ENCODE results near the gene WDR59.
"Not testable (repeated sequence)": the region's sequence is repeated elsewhere in the genome, so short reads cannot be mapped to it uniquely, and the experiment has no call there.

The WDR59 gene

DNA sequence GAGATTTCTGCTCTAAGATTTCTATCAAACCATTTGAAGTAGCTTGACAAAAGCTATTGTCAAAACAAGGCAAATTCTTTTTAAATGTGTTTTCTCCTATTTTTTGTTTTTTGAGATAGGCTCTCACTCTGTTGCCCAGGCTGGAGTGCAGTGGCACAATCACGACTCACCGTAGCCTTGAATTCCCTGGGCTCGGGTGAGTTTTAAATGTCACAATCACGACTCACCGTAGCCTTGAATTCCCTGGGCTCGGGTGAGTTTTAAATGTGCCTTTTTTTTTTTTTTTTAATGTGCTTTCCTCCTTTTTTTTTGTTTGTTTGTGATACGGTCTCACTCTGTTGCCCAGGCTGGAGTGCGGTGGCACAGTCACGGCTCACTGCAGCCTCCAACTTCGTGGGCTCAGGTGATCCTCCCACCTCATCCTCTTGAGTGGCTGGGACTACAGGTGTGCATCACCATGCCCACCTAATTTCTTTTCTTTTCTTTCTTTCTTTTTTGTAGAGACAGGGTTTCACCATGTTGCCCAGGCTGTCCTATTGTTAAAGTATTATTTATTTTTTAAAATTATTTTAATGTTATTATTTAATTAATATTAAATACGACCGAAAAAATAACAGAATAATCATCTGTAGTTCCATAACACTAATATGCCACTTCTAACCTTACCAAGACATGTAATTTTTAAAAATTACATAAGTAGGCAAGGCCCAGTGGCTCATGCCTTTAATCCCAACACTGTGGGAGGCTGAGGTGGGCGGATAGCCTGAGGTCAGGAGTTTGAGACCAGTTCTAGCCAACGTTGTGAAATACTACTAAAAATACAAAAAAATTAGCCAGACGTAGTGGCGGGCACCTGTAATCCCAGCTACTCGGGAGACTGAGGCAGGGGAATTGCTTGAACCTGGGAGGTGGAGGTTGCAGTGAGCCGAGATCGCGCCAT, 140.6 kb downstream of the WDR59 start:
- TF ChIP-seq, protein P1, sequence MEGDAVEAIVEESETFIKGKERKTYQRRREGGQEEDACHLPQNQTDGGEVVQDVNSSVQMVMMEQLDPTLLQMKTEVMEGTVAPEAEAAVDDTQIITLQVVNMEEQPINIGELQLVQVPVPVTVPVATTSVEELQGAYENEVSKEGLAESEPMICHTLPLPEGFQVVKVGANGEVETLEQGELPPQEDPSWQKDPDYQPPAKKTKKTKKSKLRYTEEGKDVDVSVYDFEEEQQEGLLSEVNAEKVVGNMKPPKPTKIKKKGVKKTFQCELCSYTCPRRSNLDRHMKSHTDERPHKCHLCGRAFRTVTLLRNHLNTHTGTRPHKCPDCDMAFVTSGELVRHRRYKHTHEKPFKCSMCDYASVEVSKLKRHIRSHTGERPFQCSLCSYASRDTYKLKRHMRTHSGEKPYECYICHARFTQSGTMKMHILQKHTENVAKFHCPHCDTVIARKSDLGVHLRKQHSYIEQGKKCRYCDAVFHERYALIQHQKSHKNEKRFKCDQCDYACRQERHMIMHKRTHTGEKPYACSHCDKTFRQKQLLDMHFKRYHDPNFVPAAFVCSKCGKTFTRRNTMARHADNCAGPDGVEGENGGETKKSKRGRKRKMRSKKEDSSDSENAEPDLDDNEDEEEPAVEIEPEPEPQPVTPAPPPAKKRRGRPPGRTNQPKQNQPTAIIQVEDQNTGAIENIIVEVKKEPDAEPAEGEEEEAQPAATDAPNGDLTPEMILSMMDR (IDR thresholded peaks at IDR 0.05; ENCODE audit: insufficient read depth, low read depth, low read length, missing control alignments): no peak
- H3K4me3 ChIP-seq (ENCODE audit: low read depth, low read length): no peak overlapping the region
- no peak for DNase-seq (ENCODE audit: low read depth)

DNA sequence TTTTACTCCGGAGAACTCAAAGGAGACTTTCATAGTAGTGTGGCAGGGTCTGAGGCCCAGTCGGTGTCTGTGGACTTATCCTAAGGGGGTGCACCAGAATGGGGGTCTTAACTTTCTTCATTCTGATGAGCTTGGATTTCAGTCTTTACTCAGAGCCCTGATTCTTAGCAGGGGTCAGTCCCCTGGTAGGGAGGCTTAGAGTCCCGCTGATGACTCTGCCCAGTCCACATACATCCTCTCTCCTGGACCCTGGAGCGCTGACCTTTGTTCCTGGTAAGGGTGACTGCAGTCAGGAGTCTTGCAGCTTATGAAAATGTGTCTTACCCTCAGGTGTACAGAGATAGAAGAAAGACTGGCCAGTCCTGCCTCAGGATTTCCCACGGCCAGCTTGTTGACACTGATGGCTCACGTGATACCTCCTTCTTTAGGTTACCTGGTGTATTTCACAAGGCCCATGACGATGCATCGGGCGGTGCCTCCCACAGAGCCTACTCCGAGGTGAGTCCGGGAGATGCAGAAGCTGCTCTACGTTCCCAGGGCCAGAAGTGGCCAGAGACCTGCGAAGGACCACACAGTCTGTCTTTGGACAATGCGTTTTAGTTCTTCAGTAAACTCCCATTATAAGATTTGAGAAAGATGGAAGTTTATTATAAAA, 141.4 kb downstream of the WDR59 start:
- not testable (repeated sequence) for H3K4me3 ChIP-seq (ENCODE audit: low read depth, low read length); DNase-seq (ENCODE audit: low read depth)

DNA sequence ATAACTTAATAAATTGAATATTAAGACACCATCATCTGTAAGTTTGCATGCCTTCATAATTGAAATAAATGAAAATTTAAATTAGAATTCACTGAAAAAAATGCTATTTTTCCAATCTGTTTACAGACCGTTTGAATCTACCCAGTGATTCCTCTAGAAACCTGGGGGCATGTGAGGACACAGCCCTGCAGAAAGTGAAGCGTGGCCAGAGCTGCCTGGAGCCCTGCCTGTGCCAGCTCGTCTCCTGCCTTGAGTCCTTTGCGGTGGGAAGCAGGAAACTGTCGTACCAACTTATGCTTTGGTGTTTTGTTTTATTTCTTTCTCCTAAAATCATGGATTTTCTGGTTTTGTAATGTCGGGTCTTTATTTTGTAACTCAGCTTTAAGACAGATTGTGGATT, 142.5 kb downstream of the WDR59 start:
- TF ChIP-seq, protein P1 (IDR thresholded peaks at IDR 0.05; ENCODE audit: insufficient read depth, low read depth, low read length, missing control alignments): no peak
- no peak overlapping the region for H3K4me3 ChIP-seq (ENCODE audit: low read depth, low read length)
- DNase-seq (ENCODE audit: low read depth): no peak

DNA sequence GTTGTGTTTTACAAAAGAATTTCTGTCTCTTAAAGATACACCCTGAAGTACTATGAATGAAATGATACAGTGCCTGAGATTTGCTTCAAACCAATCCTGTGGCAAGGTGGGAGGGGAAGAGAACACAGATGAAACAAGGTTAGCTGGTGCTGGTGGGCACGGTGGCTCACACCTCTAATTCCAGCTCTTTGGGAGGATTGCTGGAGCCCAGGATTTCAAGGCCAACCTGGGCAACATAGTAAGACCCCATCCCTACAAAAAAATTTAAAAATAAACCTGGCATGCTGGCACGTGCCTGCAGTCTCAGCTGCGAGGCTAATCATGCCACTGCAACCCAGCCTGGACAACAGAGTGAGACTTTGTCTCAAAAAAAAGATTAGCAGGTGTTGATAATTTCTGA, 143.0 kb downstream of the WDR59 start:
- DNase-seq (ENCODE audit: low read depth): no peak
- TF ChIP-seq, protein P1 (IDR thresholded peaks at IDR 0.05; ENCODE audit: insufficient read depth, low read depth, low read length, missing control alignments): no peak
- H3K4me3 ChIP-seq (ENCODE audit: low read depth, low read length): no peak overlapping the region

DNA sequence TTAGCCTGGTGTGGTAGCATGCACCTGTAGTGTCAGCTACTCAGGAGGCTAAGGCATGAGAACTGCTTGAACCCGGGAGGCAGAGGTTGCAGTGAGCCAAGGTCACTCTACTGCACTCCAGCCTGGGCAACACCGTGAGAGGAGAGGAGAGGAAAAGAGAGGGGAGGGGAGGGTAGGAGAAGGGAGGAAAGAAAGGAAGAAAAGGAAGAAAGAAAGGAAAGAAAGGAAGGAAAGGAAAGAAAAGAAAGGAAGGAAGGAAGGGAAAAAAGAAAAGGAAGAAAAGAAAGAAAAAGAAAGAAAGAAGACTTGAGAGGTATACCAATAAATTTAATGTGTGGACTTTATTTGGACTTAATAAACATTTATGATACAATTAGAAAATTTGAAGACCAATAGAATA, 143.5 kb downstream of the WDR59 start:
- H3K4me3 ChIP-seq (ENCODE audit: low read depth, low read length): no peak overlapping the region
- DNase-seq (ENCODE audit: low read depth): no peak
- TF ChIP-seq, protein P1 (IDR thresholded peaks at IDR 0.05; ENCODE audit: insufficient read depth, low read depth, low read length, missing control alignments): no peak

DNA sequence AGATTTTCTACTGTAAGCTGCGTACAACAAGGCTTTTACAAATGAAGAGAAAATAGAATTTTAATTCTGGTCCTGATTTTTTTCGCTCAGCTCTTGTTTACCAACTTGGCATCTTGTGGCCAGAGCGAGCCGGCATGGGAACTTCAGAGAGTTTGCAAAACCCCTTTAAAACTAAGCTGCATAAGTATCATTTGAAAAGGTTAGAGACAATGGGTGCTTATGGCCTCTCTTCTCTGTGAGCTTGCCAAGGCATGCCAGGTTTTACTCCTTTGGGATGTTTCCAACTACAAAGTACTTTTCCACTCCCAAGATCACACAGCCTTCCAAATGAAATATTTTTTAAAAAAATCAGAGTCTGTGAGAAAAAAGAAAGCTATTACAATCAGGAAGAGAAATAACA, 147.9 kb downstream of the WDR59 start:
- TF ChIP-seq, protein P1 (IDR thresholded peaks at IDR 0.05; ENCODE audit: insufficient read depth, low read depth, low read length, missing control alignments): no peak
- no peak for DNase-seq (ENCODE audit: low read depth)
- H3K4me3 ChIP-seq (ENCODE audit: low read depth, low read length): no peak overlapping the region

DNA sequence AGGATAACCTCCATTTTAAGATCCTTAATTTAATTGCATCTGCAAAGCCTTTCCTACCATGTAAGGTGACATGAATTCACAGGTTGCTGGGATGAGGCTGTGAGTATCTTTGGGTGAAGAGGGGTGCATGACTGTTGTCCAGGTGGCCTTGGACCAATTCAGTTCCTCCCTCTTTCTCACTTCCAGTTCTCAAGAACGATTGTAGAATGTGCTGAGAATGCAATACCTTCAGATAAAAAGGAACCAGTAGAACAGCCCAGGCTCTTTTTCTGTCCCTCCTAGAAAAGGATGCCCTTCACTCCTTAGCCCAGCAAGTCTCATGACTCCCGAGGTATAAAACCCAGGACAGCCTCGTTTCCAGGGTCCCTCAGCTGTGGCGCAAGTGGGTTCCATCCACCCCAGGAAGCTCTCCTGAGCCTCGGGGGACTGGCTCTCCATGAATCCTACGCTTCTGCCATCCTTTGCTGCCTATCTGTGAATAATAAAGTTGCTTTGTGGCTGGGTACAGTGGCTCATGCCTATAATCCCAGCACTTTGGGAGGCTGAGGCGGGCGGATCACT, 148.7 kb downstream of the WDR59 start:
- H3K4me3 ChIP-seq (ENCODE audit: low read depth, low read length): no peak overlapping the region
- no peak for DNase-seq (ENCODE audit: low read depth)
- TF ChIP-seq, protein P1 (IDR thresholded peaks at IDR 0.05; ENCODE audit: insufficient read depth, low read depth, low read length, missing control alignments): no peak
